H9 (cell line): ENCODE measurements around the gene MTFMT. TPM values are rescaled to one million over a fixed set of nuclear protein-coding genes. Genes with fewer than 3 reads are reported as not detected.

Experiments used
- DNase-seq: peaks from one replicate; pipeline ENCODE4 v3.0.0-alpha.2; 2017
- H2AFZ ChIP-seq: one replicate; pipeline ENCODE4 v1.6.1; 2013; ENCODE audit warnings: mild to moderate bottlenecking, low read length, control low read depth, moderate library complexity
- H2AK5ac ChIP-seq: 2 replicates; pipeline ENCODE4 v1.6.1; 2013; ENCODE audit warnings: low read length, control low read depth, mixed read lengths; ENCODE audit not compliant: insufficient read length
- H2BK120ac ChIP-seq: one replicate; pipeline ENCODE4 v1.6.1; 2013; ENCODE audit warnings: low read depth, mild to moderate bottlenecking, low read length, control low read depth, inconsistent platforms; ENCODE audit not compliant: poor library complexity, severe bottlenecking
- H2BK12ac ChIP-seq: 2 replicates; pipeline ENCODE4 v1.6.1; 2013; ENCODE audit warnings: low read length, control low read depth, mixed read lengths, low read depth; ENCODE audit not compliant: insufficient read length
- H2BK15ac ChIP-seq: 2 replicates; pipeline ENCODE4 v1.6.1; 2013; ENCODE audit warnings: low read depth, low read length, control low read depth
- H2BK20ac ChIP-seq: one replicate; pipeline ENCODE4 v1.6.1; 2013; ENCODE audit warnings: low read depth, mild to moderate bottlenecking, low read length, control low read depth, inconsistent platforms; ENCODE audit not compliant: poor library complexity, severe bottlenecking
- H2BK5ac ChIP-seq: 2 replicates; pipeline ENCODE4 v1.6.1; 2013; ENCODE audit warnings: low read length, control low read depth, mixed read lengths; ENCODE audit not compliant: insufficient read length
- H3K14ac ChIP-seq: 2 replicates; pipeline ENCODE4 v1.6.1; 2013; ENCODE audit warnings: low read length, control low read depth; ENCODE audit not compliant: insufficient read depth
- H3K18ac ChIP-seq: 2 replicates; pipeline ENCODE4 v1.6.1; 2013; ENCODE audit warnings: low read depth, mild to moderate bottlenecking, mixed read lengths, low read length, control low read depth; ENCODE audit not compliant: insufficient read length
- H3K23ac ChIP-seq: 2 replicates; pipeline ENCODE4 v1.6.1; 2013; ENCODE audit warnings: low read length, control low read depth, mixed read lengths, low read depth; ENCODE audit not compliant: insufficient read length
- H3K23me2 ChIP-seq: 2 replicates; pipeline ENCODE4 v1.6.1; 2013; ENCODE audit warnings: low read depth, mild to moderate bottlenecking, mixed read lengths, low read length, control low read depth; ENCODE audit not compliant: insufficient read length, poor library complexity, severe bottlenecking
- H3K27ac ChIP-seq: 2 replicates; pipeline ENCODE4 v1.5.1; 2013; ENCODE audit warnings: low read length, control low read depth, mixed read lengths, low read depth; ENCODE audit not compliant: insufficient read length
- H3K27me3 ChIP-seq: 2 replicates; pipeline ENCODE4 v1.6.1; 2013; ENCODE audit warnings: low read length, control low read depth, inconsistent platforms; ENCODE audit not compliant: insufficient read depth
- H3K4ac ChIP-seq: 2 replicates; pipeline ENCODE4 v1.6.1; 2013; ENCODE audit warnings: low read depth, mild to moderate bottlenecking, control low read depth, inconsistent platforms, low read length, moderate library complexity
- H3K4me1 ChIP-seq: 2 replicates; pipeline ENCODE4 v1.6.1; 2013; ENCODE audit warnings: low read length, control low read depth, inconsistent platforms; ENCODE audit not compliant: insufficient read depth
- H3K4me2 ChIP-seq: 2 replicates; pipeline ENCODE4 v1.6.1; 2013; ENCODE audit warnings: low read length, control low read depth, mixed read lengths; ENCODE audit not compliant: insufficient read length, insufficient read depth
- H3K56ac ChIP-seq: 2 replicates; pipeline ENCODE4 v1.6.1; 2013; ENCODE audit warnings: low read depth, mild to moderate bottlenecking, mixed read lengths, low read length, control low read depth; ENCODE audit not compliant: insufficient read length
- H3K79me1 ChIP-seq: 2 replicates; pipeline ENCODE4 v1.6.1; 2013; ENCODE audit warnings: low read depth, mild to moderate bottlenecking, moderate library complexity, low read length, control low read depth, inconsistent platforms; ENCODE audit not compliant: insufficient read depth, poor library complexity, severe bottlenecking
- H3K79me2 ChIP-seq: 2 replicates; pipeline ENCODE4 v1.6.1; 2013; ENCODE audit warnings: low read length, control low read depth, inconsistent platforms; ENCODE audit not compliant: insufficient read depth
- H3K9ac ChIP-seq: 2 replicates; pipeline ENCODE4 v1.6.1; 2013; ENCODE audit warnings: low read length, control low read depth, mixed read lengths; ENCODE audit not compliant: insufficient read length; ENCODE audit errors: extremely low read depth
- H3K9me3 ChIP-seq: one replicate; pipeline ENCODE4 v1.6.1; 2013; ENCODE audit warnings: low read depth, low read length, inconsistent platforms; ENCODE audit not compliant: control insufficient read depth
- H3T11ph ChIP-seq: one replicate; pipeline ENCODE4 v1.6.1; 2013; ENCODE audit warnings: mild to moderate bottlenecking, low read length, control low read depth, inconsistent platforms
- H4K20me1 ChIP-seq: one replicate; pipeline ENCODE4 v1.6.1; 2013; ENCODE audit not compliant: control insufficient read depth, insufficient read length, insufficient read depth
- H4K5ac ChIP-seq: 2 replicates; pipeline ENCODE4 v1.6.1; 2013; ENCODE audit warnings: low read depth, mild to moderate bottlenecking, mixed read lengths, low read length, control low read depth; ENCODE audit not compliant: insufficient read length
- H4K8ac ChIP-seq: replicated peaks from 2 replicates; pipeline ENCODE4 v1.6.1; 2013; ENCODE audit warnings: low read length, control low read depth, mixed read lengths, low read depth; ENCODE audit not compliant: insufficient read length
- H4K91ac ChIP-seq: 2 replicates; pipeline ENCODE4 v1.6.1; 2013; ENCODE audit warnings: low read depth, mild to moderate bottlenecking, moderate library complexity, mixed read lengths, low read length, control low read depth; ENCODE audit not compliant: insufficient read length
- H3K27ac Mint-ChIP-seq, 3 experiments: 2 replicates in 2 of 3; 3 replicates in 1 of 3; pipeline ENCODE4 v1.8.0; 2020 to 2021; ENCODE audit warnings: mixed read lengths in 3 of 3, mild to moderate bottlenecking in 1 of 3, moderate library complexity in 1 of 3
- H3K27me3 Mint-ChIP-seq: 2 replicates; pipeline ENCODE4 v1.8.0; 2021; ENCODE audit warnings: low read depth, mild to moderate bottlenecking, moderate library complexity, mixed read lengths
- H3K36me3 Mint-ChIP-seq, 3 experiments: 2 replicates in 2 of 3; 3 replicates in 1 of 3; pipeline ENCODE4 v1.8.0; 2020 to 2021; ENCODE audit warnings: low read depth in 3 of 3, mixed read lengths in 3 of 3; ENCODE audit not compliant: insufficient read depth in 1 of 3
- H3K4me1 Mint-ChIP-seq, 2 experiments: 2 replicates each; pipeline ENCODE4 v1.8.0; 2020; ENCODE audit warnings: mixed read lengths in 2 of 2
- H3K4me3 Mint-ChIP-seq, 2 experiments: 2 replicates in 1 of 2; 3 replicates in 1 of 2; pipeline ENCODE4 v1.8.0; 2020 to 2021; ENCODE audit warnings: mild to moderate bottlenecking in 2 of 2, mixed read lengths in 2 of 2, moderate library complexity in 1 of 2
- H3K9me3 Mint-ChIP-seq, 2 experiments: 2 replicates in 1 of 2; 3 replicates in 1 of 2; pipeline ENCODE4 v1.8.0; 2020; ENCODE audit warnings: mild to moderate bottlenecking in 2 of 2, mixed read lengths in 2 of 2, moderate library complexity in 1 of 2
- CTCF ChIP-seq: fragments of 200-600 bp; sonication (generic); conservative IDR thresholded peaks from 3 replicates; pipeline ENCODE4 v1.8.0; 2021; ENCODE audit warnings: antibody characterized with exemption, mild to moderate bottlenecking
- WGBS: extraction: QIAGEN DNeasy Blood & Tissue Kit; methylation state at CpG from one replicate; pipeline ENCODE4 v1.1.7; 2013; ENCODE audit warnings: missing lambda C conversion rate, low lambda C conversion rate, mixed read lengths; ENCODE audit not compliant: insufficient read length; ENCODE audit errors: extremely low coverage; 5-methylcytosine and 5-hydroxymethylcytosine counted together
- total RNA-seq: library from RNA; stranded (reverse); gene quantifications from 2 replicates; pipeline ENCODE4 v1.2.1, GENCODE V29; 2021

The MTFMT gene
- total RNA-seq, 1 experiment from 2014 or later, result 16.0 TPM

- Mint-ChIP-seq H3K27ac (no peak overlapping the region; a peak in 3 of 7 replicates), H3K9me3 (peaks cover 11 to 12% of the 10 kb centered on the region in 2 experiments), H3K27me3 (no peaks in the 10 kb centered on the region; the same call in 1 of the 2 replicates), H3K4me1 (no peaks in the 10 kb centered on the region), H3K36me3 (peaks cover 28 to 77% (median 70%) of the 10 kb centered on the region in 3 experiments), H3K4me3 (no peak overlapping the region)
- Histone ChIP-seq H2AK5ac (no peak overlapping the region), H3K18ac (no peak overlapping the region), H3K27me3 (no peaks in the 10 kb centered on the region), H2BK15ac (no peak overlapping the region), H3K23ac (no peak overlapping the region), H3K4ac (no peak overlapping the region), H2BK20ac (no peak overlapping the region), H3K27ac (no peak overlapping the region), H4K5ac (no peak overlapping the region), H3K56ac (no peak overlapping the region), H3K9ac (no peak overlapping the region), H2AFZ (no peak overlapping the region), H2BK5ac (no peak overlapping the region), H4K8ac (no peak overlapping the region), H3K4me2 (no peak overlapping the region), H3K23me2 (no peaks in the 10 kb centered on the region), H4K91ac (no peak overlapping the region), H3K9me3 (no peaks in the 10 kb centered on the region), H2BK12ac (no peak overlapping the region), H3K79me1 (no peaks in the 10 kb centered on the region), H3K79me2 (no peaks in the 10 kb centered on the region), H3K4me1 (no peaks in the 10 kb centered on the region), H3T11ph (no peak overlapping the region), H3K14ac (no peak overlapping the region), H4K20me1 (no peaks in the 10 kb centered on the region), H2BK120ac (no peak overlapping the region)
- DNase-seq, result no peak
- no CpG with 5 or more reads among the region's 9 CpGs for WGBS
- no peak for TF ChIP-seq CTCF
Observed at GRCh38 chr15:64959128-64959527, 70.3 kb downstream of the MTFMT start.
